SH-SY5Y (cell line): Measurements from ENCODE around the gene HECTD2.

ENCODE experiments used
- GATA2 ChIP-seq: IDR thresholded peaks from 2 replicates; pipeline ENCODE4 v1.6.1; 2011; ENCODE audit warnings: mild to moderate bottlenecking, low read depth, low read length
- GATA3 ChIP-seq: IDR thresholded peaks from 2 replicates; pipeline ENCODE4 v1.6.1; 2011; ENCODE audit warnings: low read depth, mild to moderate bottlenecking, low read length, moderate library complexity

- no peak for TF ChIP-seq GATA2
- TF ChIP-seq GATA3 = no peak
Measured at GRCh38 chr10:91562839-91563581, 152.9 kb downstream of the HECTD2 start.
